ENCODE results near the gene B4GALT1. TPM values are rescaled to one million over a fixed set of nuclear protein-coding genes. Genes with fewer than 3 reads are reported as not detected.
"Not testable (repeated sequence)": the region's sequence is repeated elsewhere in the genome, so short reads cannot be mapped to it uniquely, and the experiment has no call there.

Gene B4GALT1
- total RNA-seq, 1 donor from 2014 or later: 115 TPM

GRCh38 chr9:33185406-33185805, 18.3 kb upstream of the B4GALT1 start:
- no peak for DNase-seq (ENCODE audit: low spot score)

GRCh38 chr9:33184963-33185362, 17.8 kb upstream of the B4GALT1 start:
- DNase-seq (ENCODE audit: low spot score): no peak

GRCh38 chr9:33182519-33182918, 15.4 kb upstream of the B4GALT1 start:
- no peak for DNase-seq (ENCODE audit: low spot score)

- no peak for DNase-seq (ENCODE audit: low spot score)
Observed at GRCh38 chr9:33180526-33181184, 13.5 kb upstream of the B4GALT1 start.

- no peak for DNase-seq (ENCODE audit: low spot score)
Observed at GRCh38 chr9:33178972-33179697, 12.0 kb upstream of the B4GALT1 start.

GRCh38 chr9:33177639-33178038, 10.5 kb upstream of the B4GALT1 start:
- DNase-seq (ENCODE audit: low spot score): no peak

GRCh38 chr9:33177086-33177485, 9.9 kb upstream of the B4GALT1 start:
- DNase-seq (ENCODE audit: low spot score): no peak

GRCh38 chr9:33175649-33176325, 8.7 kb upstream of the B4GALT1 start:
- DNase-seq (ENCODE audit: low spot score): no peak

GRCh38 chr9:33172256-33173238, 5.4 kb upstream of the B4GALT1 start:
- DNase-seq (ENCODE audit: low spot score): no peak

- no peak for DNase-seq (ENCODE audit: low spot score)
Observed at GRCh38 chr9:33170464-33171415, 3.6 kb upstream of the B4GALT1 start.

GRCh38 chr9:33168941-33169544, 1.9 kb upstream of the B4GALT1 start:
- DNase-seq (ENCODE audit: low spot score): no peak

- DNase-seq (ENCODE audit: low spot score): no peak
Observed at GRCh38 chr9:33167972-33168461, 881 bp upstream of the B4GALT1 start.

GRCh38 chr9:33166231-33167083, 679 bp downstream of the B4GALT1 start:
- no peak for DNase-seq (ENCODE audit: low spot score)

- DNase-seq (ENCODE audit: low spot score): no peak
Observed at GRCh38 chr9:33165263-33166151, 1.6 kb downstream of the B4GALT1 start.

GRCh38 chr9:33164921-33165262, 2.2 kb downstream of the B4GALT1 start:
- not testable (repeated sequence) for DNase-seq (ENCODE audit: low spot score)

GRCh38 chr9:33164138-33164809, 2.9 kb downstream of the B4GALT1 start:
- no peak for DNase-seq (ENCODE audit: low spot score)
